ENCODE results near the gene OPN4.

The OPN4 gene

GRCh38 chr10:86671985-86672710, 17.8 kb downstream of the OPN4 start:
- Histone ChIP-seq H3K4me3 (ENCODE audit: insufficient read depth, low read length, poor library complexity, severe bottlenecking) (no peak overlapping the region), H3K27me3 (ENCODE audit: low read length) (no peaks in the 10 kb centered on the region), H3K9me2 (replicated peaks; ENCODE audit: insufficient read depth, low read length) (no peaks in the 10 kb centered on the region), H2AFZ (ENCODE audit: low read depth, low read length, severe bottlenecking) (no peak overlapping the region), H3K4me2 (ENCODE audit: low read depth, low read length, poor library complexity, severe bottlenecking) (no peak overlapping the region), H3K27ac (ENCODE audit: low read depth, low read length) (no peak overlapping the region), H3K79me2 (ENCODE audit: insufficient read depth, low read length) (no peaks in the 10 kb centered on the region), H3K36me3 (ENCODE audit: low read length) (no peaks in the 10 kb centered on the region), H3F3A (ENCODE audit: insufficient read depth) (no peaks in the 10 kb centered on the region), H4K20me1 (ENCODE audit: low read depth, low read length) (no peaks in the 10 kb centered on the region), H3K9ac (ENCODE audit: low read length) (no peak overlapping the region), H3K9me3 (ENCODE audit: insufficient read depth, low read length) (no peaks in the 10 kb centered on the region)
- TF ChIP-seq CTCF (IDR thresholded peaks at IDR 0.05; ENCODE audit: insufficient read depth, low read length, poor library complexity, severe bottlenecking) (no peak), EZH2phosphoT487 (conservative IDR thresholded peaks at IDR 0.05; ENCODE audit: low read length) (no peak)

GRCh38 chr10:86673216-86673826, 19.0 kb downstream of the OPN4 start:
- no peaks in the 10 kb centered on the region for H3K79me2 ChIP-seq (ENCODE audit: insufficient read depth, low read length)
- no peaks in the 10 kb centered on the region for H3K9me3 ChIP-seq (ENCODE audit: insufficient read depth, low read length)
- no peaks in the 10 kb centered on the region for H3K36me3 ChIP-seq (ENCODE audit: low read length)
- no peak overlapping the region for H3K4me2 ChIP-seq (ENCODE audit: low read depth, low read length, poor library complexity, severe bottlenecking)
- TF ChIP-seq EZH2phosphoT487 (conservative IDR thresholded peaks at IDR 0.05; ENCODE audit: low read length) (no peak), CTCF (IDR thresholded peaks at IDR 0.05; ENCODE audit: insufficient read depth, low read length, poor library complexity, severe bottlenecking) (no peak)
- no peak overlapping the region for H2AFZ ChIP-seq (ENCODE audit: low read depth, low read length, severe bottlenecking)
- no peaks in the 10 kb centered on the region for H3K27me3 ChIP-seq (ENCODE audit: low read length)
- no peaks in the 10 kb centered on the region for H4K20me1 ChIP-seq (ENCODE audit: low read depth, low read length)
- no peak overlapping the region for H3K27ac ChIP-seq (ENCODE audit: low read depth, low read length)
- no peak overlapping the region for H3K4me3 ChIP-seq (ENCODE audit: insufficient read depth, low read length, poor library complexity, severe bottlenecking)
- H3F3A ChIP-seq (ENCODE audit: insufficient read depth): no peaks in the 10 kb centered on the region
- no peak overlapping the region for H3K9ac ChIP-seq (ENCODE audit: low read length)
- H3K9me2 ChIP-seq (replicated peaks; ENCODE audit: insufficient read depth, low read length): no peaks in the 10 kb centered on the region

- no peak overlapping the region for H3K27ac ChIP-seq (ENCODE audit: low read depth, low read length)
- H2AFZ ChIP-seq (ENCODE audit: low read depth, low read length, severe bottlenecking): no peak overlapping the region
- no peaks in the 10 kb centered on the region for H3K9me3 ChIP-seq (ENCODE audit: insufficient read depth, low read length)
- no peak overlapping the region for H3K9ac ChIP-seq (ENCODE audit: low read length)
- no peaks in the 10 kb centered on the region for H3K9me2 ChIP-seq (replicated peaks; ENCODE audit: insufficient read depth, low read length)
- H3K4me3 ChIP-seq (ENCODE audit: insufficient read depth, low read length, poor library complexity, severe bottlenecking): no peak overlapping the region
- H3K36me3 ChIP-seq (ENCODE audit: low read length): no peaks in the 10 kb centered on the region
- H3K27me3 ChIP-seq (ENCODE audit: low read length): no peaks in the 10 kb centered on the region
- no peak for TF ChIP-seq CTCF (IDR thresholded peaks at IDR 0.05; ENCODE audit: insufficient read depth, low read length, poor library complexity, severe bottlenecking)
- no peak for TF ChIP-seq EZH2phosphoT487 (conservative IDR thresholded peaks at IDR 0.05; ENCODE audit: low read length)
- H3F3A ChIP-seq (ENCODE audit: insufficient read depth): no peaks in the 10 kb centered on the region
- H4K20me1 ChIP-seq (ENCODE audit: low read depth, low read length): no peaks in the 10 kb centered on the region
- no peaks in the 10 kb centered on the region for H3K79me2 ChIP-seq (ENCODE audit: insufficient read depth, low read length)
- no peak overlapping the region for H3K4me2 ChIP-seq (ENCODE audit: low read depth, low read length, poor library complexity, severe bottlenecking)
These were observed 19.7 kb downstream of the OPN4 start for GRCh38 chr10:86673827-86674581.
